WTC11 (cell line): Measurements from ENCODE around the gene FRMD4A.

Experiments
- ETV6 ChIP-seq: sonication (generic); formaldehyde crosslinking; IDR thresholded peaks from 2 replicates; pipeline ENCODE4 v1.8.1; 2022; ENCODE audit warnings: mild to moderate bottlenecking, missing genetic modification reagents
- NR2C2 ChIP-seq: sonication (generic); formaldehyde crosslinking; IDR thresholded peaks from 2 replicates; pipeline ENCODE4 v1.8.0; 2022; ENCODE audit warnings: mild to moderate bottlenecking, missing genetic modification reagents
- RORB ChIP-seq: fragments of 250-450 bp; sonication (Bioruptor Pico); IDR thresholded peaks from 2 replicates; pipeline ENCODE4 v1.9.0; 2021; ENCODE audit warnings: mild to moderate bottlenecking
- ZNF416 ChIP-seq: fragments of 250-450 bp; sonication (Bioruptor Pico); IDR thresholded peaks from 2 replicates; pipeline ENCODE4 v1.9.0; 2021; ENCODE audit warnings: mild to moderate bottlenecking, inconsistent platforms
- TF ChIP-seq, protein P1 (sequence below): fragments of 200-600 bp; IDR thresholded peaks from 2 replicates; pipeline ENCODE4 v1.8.0; 2022; ENCODE audit warnings: antibody characterized with exemption
- TF ChIP-seq, protein P2 (sequence below): sonication (generic); formaldehyde crosslinking; IDR thresholded peaks from 2 replicates; pipeline ENCODE4 v1.8.0; 2022; ENCODE audit warnings: mild to moderate bottlenecking, missing genetic modification reagents
- TF ChIP-seq, protein P3 (sequence below): sonication (generic); formaldehyde crosslinking; conservative IDR thresholded peaks from 2 replicates; pipeline ENCODE4 v1.8.1; 2022; ENCODE audit warnings: mild to moderate bottlenecking, missing genetic modification reagents

DNA sequence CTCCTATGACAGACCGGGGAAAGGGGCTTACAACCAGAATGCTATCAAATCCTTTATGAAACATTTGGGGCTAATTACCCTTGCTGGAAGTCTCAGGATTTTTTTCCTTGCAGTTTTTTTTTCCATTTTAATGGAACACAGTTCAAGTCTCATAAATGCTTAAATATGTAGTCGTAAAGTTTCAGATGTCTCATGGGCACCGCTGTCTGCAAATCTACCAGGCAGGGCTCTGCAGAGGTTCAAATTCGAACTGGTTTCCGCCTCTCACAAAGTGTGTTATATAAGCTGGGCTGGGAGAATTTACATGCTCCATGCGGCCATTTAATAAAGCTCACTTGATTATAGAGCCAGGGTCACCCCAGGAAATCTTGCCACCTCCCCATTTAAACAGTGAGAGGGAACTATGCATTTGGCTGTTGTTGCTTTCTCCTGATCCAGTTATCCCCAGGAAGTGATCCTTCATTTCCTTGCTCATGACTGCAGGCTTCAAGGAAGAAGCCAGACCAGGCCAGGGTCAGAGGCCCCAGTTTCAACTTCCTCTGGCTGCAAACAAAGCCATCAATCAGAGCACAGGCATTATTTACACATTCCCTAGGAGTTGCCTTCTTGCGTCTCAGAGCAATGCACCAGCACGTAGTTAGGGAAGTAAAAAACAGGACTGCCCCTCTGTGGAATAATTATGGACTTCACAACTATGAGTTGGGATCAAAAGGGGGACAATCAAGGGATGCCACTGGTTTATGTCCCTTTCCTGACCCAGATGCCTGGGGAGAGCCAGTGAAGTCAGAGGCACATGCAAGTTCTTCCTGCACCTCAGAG, 385.1 kb downstream of the FRMD4A start:
- TF ChIP-seq ETV6 (CRISPR knock-in tag) (no peak), NR2C2 (CRISPR knock-in tag) (no peak), ZNF416 (CRISPR knock-in tag) (no peak), RORB (CRISPR knock-in tag) (no peak)
- TF ChIP-seq, protein P1, sequence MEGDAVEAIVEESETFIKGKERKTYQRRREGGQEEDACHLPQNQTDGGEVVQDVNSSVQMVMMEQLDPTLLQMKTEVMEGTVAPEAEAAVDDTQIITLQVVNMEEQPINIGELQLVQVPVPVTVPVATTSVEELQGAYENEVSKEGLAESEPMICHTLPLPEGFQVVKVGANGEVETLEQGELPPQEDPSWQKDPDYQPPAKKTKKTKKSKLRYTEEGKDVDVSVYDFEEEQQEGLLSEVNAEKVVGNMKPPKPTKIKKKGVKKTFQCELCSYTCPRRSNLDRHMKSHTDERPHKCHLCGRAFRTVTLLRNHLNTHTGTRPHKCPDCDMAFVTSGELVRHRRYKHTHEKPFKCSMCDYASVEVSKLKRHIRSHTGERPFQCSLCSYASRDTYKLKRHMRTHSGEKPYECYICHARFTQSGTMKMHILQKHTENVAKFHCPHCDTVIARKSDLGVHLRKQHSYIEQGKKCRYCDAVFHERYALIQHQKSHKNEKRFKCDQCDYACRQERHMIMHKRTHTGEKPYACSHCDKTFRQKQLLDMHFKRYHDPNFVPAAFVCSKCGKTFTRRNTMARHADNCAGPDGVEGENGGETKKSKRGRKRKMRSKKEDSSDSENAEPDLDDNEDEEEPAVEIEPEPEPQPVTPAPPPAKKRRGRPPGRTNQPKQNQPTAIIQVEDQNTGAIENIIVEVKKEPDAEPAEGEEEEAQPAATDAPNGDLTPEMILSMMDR: no peak
- TF ChIP-seq, protein P2, sequence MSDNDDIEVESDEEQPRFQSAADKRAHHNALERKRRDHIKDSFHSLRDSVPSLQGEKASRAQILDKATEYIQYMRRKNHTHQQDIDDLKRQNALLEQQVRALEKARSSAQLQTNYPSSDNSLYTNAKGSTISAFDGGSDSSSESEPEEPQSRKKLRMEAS (CRISPR knock-in tag): no peak
- TF ChIP-seq, protein P3, sequence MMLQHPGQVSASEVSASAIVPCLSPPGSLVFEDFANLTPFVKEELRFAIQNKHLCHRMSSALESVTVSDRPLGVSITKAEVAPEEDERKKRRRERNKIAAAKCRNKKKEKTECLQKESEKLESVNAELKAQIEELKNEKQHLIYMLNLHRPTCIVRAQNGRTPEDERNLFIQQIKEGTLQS (CRISPR knock-in tag): no peak
